Measurements from ENCODE around the gene METTL16.
A peak's percentile ranks its signal among the peaks of the same experiment; 100 is the strongest.
"Not testable (repeated sequence)": the region's sequence is repeated elsewhere in the genome, so short reads cannot be mapped to it uniquely, and the experiment has no call there.

METTL16 gene

DNA sequence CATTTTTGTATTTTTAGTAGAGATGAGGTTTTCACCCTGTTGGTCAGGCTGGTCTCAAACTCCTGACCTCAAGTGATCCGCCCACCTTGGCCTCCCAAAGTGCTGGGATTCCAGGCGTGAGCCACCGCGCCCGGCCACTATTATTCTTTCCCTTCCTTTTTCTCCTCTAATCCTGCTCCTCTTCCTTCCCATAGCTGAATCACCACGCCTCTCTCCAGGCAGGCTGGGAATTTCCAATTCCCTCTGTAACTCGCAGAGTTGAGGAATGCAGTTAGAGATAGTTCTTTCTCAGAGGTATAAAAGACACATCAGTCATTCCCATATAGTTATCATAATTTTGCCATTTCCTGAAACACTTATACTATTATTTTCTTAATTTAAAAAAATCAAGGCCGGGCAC lies 11.2 kb downstream of the METTL16 start:
- DNase-seq, result no peak

DNA sequence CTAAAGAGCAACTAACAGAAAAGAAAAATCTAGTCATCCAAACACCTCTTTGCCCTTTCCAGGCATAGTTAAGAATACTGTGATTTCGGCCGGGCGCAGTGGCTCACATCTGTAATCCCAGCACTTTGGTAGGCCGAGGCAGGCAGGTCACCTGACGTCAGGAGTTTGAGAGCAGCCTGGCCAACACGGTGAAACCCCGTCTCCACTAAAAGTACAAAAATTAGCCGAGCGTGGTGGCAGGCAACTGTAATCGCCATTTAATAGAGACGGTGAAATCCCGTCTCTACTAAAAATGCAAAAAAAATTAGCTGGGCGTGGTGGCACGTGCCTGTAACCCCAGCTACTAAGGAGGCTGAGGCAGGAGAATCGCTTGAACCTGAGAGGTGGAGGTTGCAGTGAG lies 22.4 kb downstream of the METTL16 start:
- not testable (repeated sequence) for DNase-seq

DNA sequence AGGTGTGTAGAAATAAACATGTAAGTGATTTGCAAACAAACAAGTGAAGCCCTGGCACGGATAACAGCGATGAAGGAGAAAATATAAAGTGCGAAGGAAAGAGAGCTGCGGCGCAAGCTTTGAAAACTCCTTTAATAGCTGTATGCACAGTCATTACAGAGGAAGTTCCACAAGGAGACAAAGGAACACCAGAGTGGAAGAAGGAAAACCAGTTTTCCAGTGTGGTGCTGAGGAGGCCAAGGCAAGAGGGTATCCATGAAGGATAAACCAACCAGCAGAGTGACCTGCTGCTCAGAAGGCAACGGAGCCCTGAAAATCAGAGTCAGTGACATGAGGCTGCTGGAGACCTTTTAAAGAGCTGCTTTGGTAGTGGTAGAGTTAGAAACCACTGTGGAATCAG lies 24.4 kb downstream of the METTL16 start:
- no peak for DNase-seq

DNA sequence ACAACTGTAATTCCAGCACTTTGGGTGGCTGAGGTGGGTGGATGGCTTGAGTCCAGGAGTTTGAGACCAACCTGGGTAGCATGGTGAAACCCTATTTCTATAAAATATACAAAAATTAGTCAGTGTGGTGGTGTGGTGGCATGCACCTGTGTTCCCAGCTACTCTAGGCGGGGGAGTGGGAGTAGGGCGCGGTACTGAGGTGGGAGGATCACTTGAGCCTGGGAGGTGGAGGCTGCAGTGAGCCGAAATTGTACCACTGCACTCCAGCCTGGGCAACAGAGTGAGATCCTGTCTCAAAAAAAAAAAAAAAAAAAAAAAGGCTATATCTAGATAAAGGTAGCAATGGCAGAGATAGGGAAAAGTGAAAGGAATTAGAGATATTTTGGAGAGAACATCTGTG lies 25.0 kb downstream of the METTL16 start:
- not testable (repeated sequence) for DNase-seq

DNA sequence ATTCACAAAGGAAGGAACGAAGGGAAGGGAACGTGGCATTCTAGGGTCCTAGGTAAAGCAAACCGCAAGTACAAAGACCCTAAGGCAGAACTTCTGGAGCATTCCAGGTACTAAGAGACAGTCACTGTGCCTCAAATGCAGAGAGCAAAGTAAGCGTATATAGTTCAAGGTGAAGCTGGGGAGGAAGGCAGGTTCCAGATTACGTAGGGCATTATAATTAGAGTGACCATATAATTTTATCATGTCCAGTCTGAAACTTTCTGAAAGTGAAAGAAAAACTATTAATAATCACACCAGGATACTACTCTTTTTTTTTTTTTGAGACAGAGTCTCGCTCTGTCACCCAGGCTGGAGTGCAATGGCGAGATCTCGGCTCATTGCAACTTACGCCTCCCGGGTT lies 25.7 kb downstream of the METTL16 start:
- DNase-seq, result no peak

DNA sequence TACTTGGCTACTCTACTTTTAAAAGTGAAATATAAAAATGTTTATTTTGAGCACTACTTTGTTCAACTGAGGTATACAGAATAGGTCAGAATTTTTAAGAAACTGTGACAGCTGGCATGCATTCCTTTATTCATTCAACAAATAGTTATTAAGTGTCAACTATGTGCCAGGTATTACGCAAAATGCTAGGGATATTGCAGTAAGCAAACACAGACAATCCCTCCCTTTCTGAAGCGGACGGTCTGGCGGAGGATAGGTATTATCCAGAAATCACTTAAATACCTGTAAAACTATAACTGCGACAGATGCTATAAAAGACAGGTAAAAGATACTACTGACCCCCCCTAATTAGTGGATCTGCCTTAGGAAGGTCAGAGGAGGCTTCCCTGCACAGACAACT lies 26.1 kb downstream of the METTL16 start:
- no peak for DNase-seq

DNA sequence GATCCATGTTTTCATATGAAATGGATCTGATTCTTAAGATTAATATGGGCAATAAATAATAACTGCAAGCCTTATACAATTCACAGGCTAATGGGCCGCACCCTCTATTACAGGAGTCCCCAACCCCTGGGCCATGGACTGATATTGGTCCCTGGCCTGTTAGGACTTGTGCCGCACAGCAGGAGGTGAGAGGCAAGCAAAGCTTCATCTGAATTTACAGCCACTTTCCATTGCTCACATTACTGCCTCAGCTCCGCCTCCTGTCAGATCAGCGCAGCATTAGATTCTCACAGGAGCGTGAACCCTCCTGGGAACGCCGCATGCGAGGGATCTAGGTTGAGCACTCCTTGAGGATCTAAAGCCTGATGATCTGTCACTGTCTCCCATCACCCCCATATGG lies 26.8 kb downstream of the METTL16 start:
- DNase-seq, result no peak

DNA sequence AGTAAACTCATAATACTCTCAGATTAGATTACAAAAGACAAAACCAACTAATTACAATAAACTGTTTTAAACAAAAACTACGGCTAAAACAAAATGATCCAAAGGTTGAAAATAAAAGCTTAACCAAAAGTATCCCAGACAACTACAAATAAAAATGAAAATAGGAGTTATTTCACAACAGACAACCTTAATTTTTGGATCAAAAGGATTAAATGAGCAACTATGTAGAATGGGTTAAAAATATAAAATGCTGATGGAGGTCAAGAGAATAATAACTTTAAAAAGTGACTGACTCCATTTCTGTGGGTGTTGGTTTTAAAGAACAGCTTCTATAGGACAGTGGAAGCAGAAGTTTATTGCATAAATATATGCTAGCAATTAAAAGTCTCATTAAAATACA lies 28.6 kb downstream of the METTL16 start:
- DNase-seq, result no peak

DNA sequence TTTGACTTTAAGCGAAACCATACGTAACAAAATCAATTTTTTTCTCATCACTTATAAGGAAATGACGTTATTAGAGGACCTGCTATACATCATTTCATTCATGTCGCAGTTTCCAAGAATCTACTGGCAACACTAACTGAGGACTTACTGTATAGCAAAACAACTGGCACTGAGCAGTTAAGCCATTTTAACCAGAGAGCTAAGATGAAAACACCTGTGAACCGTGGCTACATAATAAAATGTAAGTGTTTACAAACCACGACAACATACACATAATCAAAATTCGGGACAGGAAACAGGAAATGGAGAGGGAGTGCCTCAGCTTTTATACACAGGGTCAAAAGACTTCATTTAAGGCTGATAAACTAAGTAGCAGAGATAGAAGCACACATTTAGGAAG lies 29.5 kb downstream of the METTL16 start:
- DNase-seq, result no peak

DNA sequence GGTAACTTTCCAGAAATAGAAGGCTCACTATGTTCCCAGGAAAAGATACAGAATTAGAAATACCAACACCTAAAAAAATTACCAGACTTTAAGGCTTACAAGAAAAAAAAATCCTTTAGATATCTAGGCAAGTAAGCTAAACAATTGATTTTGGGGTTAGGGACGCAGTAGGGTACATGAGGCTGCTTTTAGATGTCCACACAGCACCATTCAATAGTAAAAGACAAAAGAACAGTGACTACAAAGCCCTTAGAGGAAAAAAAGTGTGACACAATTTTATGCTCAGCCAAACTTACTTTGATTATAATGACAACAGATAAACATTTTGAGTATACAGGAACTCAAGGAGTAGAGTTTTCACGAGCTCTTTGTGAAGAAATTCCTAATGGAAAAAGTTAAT lies 29.9 kb downstream of the METTL16 start:
- DNase-seq, result no peak

DNA sequence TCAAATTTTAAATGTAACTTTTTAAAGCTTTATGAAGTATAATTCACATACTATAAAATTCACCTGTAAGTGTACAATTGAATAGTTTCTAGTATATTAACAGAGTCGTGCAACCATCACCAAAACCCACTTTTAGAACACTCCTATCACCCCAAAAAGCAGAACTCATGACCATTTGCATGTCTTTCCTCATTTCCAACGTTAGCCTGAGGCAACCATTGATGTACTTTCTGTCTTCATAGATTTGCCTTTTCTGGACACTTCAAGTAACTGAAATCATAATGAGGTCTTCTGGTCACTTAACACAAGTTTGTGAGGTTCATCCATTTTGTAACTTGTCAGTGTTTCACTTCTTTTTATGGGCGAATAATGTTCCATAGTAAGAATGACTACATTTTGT lies 33.2 kb downstream of the METTL16 start:
- DNase-seq, result peak in 1 of 2 experiments; percentile 1

DNA sequence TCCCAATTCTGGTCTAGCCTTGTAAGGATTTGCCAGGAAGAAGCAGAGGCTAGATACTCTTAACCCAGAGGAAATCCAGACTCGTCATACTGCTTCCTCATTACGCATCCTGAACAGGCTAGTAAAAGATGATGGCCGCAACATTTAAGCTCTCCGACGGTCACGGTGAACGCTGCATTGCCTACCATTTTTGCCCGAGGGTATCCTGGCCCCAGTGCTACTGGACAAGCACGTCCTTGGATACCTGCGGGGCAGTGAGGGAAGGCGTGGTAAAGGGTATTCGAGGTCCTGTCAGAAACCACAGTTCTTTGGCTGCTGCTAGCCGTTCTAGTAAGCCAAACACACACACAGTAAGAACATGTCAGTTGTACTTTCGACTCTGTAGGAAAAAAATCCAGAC lies 36.6 kb downstream of the METTL16 start:
- no peak for DNase-seq

DNA sequence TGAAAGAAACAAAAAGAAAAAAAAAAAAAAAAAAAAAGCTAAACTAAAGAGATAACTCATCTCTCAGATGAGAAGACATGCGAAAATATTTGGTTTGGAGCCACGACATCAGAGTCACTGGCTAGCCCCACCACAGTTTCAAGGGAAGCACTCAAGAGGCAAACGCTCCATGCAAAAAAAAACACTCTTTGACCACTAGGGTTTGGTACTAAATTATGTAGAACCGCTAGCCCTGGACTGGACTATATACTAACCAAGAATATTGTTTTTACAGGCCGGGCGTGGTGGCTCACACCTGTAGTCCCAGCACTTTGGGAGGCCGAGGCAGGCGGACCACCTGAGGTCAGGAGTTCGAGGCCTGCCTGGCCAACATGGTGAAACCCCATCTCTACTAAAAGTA lies 37.3 kb downstream of the METTL16 start:
- DNase-seq, result no peak

DNA sequence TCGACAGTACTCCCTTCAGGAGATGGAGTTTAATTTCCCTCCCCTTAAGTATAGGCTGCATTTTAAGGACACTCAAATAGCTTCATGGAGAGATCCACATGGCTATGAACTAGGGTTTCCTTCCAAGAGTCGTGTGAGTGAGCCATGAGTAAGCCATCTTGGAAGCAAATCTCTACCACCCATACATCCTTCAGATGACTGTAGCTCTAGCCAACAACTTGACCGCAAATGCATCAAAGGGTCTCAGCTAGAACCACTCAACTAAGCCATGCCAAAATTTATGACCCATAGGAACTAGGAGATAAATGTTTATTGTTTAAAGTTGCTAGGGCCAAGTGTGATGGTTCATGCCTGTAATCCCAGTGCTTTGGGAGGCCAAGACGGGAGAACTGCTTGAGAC lies 43.4 kb downstream of the METTL16 start:
- DNase-seq, result no peak

DNA sequence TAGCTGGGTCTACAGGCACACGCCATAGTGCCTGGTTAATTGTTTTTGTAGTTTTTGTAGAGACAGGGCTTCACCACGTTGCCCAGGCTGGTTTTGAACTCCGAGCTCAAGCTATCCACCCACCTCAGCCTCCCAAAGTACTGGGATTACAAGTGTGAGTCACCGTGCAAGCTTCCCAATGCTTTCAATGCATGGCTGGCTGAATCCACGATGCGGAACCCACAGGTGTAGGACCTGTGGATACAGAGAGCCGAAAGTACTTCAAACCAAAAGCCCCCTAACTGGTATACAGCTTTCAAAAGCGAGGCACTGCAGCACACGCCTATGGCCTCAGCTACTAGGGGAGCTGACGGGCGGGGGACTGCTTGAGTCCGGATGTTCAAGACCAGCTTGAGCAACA lies 44.8 kb downstream of the METTL16 start:
- no peak for DNase-seq

DNA sequence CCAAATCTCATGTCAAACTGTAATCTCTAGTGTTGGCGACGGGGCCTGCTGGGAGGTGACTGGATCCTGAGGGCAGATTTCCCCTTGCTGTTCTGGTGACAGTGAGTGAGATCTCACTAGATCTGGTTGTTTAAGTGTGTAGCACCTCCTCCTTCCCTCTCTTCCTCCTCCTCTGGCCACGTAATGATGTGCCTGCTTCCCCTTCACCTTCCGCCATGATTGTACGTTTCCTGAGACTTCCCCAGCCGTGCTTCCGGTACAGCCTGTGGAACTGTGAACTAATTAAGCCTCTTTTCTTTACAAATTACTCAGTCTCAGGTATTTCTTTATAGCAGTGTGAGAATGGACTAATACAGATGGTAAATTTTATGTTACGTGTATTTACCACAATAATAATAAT lies 49.2 kb downstream of the METTL16 start:
- DNase-seq, result no peak

DNA sequence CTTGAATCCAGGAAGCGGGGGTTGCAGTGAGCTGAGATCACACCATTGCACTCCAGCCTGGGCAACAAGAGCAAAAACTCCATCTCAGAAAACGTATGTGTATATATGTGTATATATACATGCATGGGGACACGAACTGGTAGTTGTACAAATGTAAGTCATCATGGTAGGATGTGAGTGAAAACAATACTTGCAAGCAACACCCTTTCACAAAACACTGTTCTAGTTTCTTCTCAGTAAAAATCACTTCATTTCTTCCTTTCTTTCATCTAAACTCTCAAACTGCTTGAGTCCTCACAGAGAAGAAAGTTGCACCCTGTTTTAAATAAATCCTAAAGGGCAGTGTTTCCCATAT lies 51.8 kb downstream of the METTL16 start:
- DNase-seq, result no peak

DNA sequence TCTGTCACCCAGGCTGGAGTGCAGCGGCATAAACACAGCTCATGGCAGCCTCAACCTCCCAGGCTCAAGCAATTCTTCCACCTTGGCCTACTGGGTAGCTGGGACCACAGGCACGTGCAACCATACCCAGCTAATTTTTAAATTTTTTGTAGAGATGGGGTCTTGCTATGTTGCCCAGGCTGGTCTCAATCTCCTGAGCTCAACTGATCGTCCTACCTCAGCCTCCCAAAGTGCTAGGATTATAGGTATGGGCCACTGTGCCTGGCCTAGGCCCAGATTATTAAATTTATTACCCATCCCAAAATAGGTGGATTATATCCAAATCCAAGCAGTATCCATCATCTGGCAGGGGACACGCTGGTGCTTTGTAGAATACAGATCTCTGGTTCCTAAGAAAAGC lies 53.8 kb downstream of the METTL16 start:
- no peak for DNase-seq

DNA sequence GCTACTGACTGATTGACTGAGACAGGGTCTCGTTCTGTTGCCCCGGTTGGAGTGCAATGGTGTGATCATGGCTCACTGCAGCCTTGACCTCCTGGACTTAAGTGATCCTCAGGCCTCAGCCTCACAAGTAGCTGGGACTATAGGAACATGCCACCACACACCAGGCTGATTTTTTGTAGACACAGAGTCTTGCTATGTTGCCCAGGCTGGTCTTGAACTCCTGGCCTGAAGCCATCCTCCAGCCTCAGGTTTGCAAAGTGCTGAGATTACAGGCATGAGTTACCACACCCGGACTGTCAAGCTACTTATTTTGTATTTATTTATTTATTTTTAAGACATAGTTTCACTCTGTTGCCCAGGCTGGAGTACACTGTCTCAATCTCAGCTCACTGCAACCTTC lies 55.2 kb downstream of the METTL16 start:
- DNase-seq, result no peak

DNA sequence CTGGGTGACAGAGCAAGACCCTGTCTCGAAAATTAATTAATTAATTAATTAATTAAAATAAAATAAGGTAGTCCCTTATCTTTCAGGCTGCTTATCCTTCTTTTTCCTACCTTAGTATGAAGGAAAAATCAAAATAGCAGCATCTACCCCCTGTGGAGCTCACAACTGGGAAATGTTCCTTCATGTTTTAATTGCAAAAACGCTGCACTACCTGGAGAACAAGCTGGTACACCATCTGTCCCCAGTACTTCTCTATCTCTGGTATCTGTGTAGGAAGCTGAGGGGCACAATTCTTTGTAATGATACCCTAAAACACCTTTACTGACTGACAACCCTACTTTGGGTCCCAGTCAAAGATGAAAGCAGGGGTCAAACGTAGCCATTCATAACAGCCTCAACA lies 55.7 kb downstream of the METTL16 start:
- no peak for DNase-seq

DNA sequence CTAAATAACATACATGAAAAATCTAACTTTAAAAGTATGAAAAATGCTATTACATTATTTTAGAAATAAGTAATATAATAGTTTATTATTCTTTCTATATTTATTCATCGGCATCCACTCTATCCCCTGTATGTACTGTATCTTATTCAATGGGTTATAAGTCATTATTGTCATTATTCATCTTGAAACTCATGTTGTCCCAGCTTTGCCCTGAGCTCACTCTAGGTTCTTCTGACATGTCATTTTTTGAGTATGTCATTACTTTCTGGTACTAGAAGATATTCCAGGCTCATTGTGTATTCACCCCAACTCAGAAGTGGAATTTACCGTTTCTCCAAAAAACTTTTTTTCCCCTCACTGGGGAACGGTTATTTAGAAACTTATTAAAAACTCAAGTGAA lies 57.8 kb downstream of the METTL16 start:
- DNase-seq, result no peak

DNA sequence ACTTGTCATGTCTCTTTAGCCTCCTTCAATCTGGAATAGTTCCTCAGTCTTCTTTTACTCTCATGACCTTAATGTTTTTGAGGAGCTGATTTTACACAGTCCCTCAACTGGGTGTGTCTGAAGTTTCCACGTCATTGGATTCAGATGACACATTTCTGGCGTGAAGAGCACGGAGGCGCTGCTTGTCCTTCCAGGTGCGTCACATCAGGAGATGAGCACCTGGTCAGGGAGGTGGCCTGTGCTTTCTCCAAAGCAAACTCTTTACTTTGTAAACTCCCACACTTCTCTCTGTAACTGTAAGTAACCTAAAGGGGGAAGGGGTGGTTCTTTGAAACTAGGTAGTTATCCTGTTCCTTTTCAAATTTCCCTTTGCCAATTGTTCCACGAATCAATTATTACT lies 58.4 kb downstream of the METTL16 start:
- DNase-seq, result no peak

DNA sequence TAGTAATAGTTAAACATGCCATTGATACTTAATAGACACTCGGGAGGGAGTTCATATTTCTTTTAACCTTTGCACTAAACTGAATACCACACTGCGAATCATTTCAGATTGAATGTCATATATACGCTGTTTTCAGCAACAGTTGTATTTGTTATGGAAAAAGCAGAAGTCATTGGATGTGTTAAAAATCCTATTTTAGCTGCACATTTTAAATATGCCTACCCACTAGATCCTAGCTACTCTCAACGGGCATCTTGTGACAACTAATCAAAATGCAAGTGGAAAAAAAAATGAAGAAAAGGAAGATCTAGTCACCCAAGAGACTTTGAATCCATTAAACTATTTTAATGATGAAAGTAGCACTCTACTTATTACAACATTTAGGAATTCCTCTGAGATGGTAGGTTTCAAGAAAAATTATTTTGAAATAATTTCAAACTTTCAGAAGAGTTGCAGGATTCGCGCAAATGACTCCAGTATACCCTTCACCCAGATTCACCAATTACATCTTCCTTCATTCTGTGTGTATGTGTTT lies 59.4 kb downstream of the METTL16 start:
- no peak for DNase-seq

DNA sequence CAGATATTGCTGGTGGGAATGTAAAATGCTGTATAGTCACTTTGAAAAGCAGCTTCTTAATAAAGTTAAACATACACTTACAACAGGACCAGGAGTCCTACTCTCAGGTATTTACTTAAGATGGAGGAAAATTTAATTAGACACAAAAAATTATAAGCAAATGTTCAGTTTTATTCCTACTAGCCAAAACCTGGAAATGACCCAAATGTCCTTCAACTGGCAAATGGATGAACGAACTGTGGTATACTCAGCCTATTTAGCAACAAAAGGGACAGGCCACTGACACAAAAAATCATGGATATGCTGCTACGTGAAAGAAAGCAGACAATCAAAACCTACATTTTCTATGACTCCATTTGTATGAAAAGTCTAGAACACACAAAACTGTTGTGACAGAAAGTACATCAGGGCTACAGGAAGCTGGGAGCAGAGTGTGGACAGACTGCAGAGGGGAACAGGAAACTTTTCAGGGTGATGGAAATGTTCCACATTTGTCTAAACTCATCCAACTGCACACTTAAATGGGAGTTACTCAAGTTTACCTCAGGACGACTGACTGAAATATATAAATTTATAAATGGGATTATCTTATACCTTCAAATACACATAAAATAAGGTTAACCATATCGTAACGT lies 61.6 kb downstream of the METTL16 start:
- no peak for DNase-seq

DNA sequence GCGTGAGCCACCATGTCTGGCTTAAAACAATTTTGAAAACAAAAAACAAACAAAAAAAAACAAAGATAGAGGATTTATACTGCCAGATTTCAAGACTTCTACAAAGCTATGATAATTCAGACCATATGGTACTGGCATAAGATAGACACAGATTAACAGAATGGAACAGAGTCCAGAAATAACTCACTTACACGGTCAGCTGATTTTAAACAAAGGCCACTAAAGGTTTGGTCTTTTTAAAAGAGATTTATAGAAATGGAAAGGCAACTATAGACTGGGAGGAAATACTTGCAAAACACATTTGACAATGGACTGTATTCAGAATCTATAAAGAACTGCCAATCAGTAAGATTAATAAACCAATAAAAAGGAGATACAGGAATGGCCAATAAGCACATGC lies 62.2 kb downstream of the METTL16 start:
- DNase-seq, result no peak

DNA sequence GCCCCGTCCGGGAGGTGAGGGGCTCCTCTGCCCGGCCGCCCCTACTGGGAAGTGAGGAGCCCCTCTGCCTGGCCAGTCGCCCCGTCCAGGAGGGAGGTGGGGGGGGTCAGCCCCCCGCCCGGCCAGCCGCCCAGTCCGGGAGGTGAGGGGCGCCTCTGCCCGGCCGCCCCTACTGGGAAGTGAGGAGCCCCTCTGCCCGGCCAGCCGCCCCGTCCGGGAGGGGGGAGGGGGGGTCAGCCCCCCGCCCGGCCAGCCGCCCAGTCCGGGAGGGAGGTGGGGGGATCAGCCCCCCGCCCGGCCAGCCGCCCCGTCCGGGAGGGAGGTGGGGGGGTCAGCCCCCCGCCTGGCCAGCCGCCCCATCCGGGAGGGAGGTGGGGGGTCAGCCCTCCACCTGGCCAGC lies 64.2 kb downstream of the METTL16 start:
- DNase-seq, result not testable (repeated sequence)

All from AML-193 (cell line).